Activated CD8-positive, alpha-beta memory T cell treated with anti-CD3 and anti-CD28 coated beads for 24 hours (primary cell): ENCODE data around the gene IL17REL.

ENCODE experiments used
- DNase-seq: peaks from one replicate; pipeline ENCODE4 v3.0.0-alpha.2; 2020

The IL17REL gene

GRCh38 chr22:50020606-50021005, 8.0 kb upstream of the IL17REL start:
- DNase-seq: no peak

- DNase-seq: peak; percentile 77
Measured at GRCh38 chr22:50019316-50019715, 6.8 kb upstream of the IL17REL start.

GRCh38 chr22:50018608-50019285, 6.2 kb upstream of the IL17REL start:
- DNase-seq: no peak

DNA sequence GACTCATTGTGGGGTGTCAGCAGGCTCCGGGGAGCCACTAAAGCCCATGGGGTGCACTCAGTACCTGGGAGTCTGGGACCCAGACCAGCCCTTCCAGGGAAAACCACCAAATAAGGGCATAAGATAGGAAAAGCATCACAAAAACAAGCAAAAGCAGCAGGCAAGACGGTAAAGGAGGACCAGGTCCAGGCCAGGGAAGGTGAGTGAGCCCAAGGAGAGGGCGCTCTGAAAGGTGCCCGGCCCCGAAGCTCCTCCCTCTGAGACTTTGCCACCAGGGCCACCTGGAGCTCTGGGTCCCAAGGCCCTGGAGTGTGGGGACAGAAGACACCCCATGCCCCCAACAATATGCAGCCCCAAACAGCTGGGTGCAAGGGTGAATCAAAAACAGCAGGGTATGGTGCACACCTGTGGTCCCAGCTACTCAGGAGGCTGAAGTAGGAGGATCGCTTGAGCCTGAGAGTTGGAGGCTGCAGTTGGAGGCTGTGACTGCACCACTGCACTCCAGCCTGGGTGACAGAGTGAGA, 5.2 kb upstream of the IL17REL start:
- DNase-seq: no peak

GRCh38 chr22:50016988-50017700, 4.6 kb upstream of the IL17REL start:
- peak; percentile 91 for DNase-seq

- DNase-seq: no peak
Measured at GRCh38 chr22:50016308-50016987, 3.9 kb upstream of the IL17REL start.

DNA sequence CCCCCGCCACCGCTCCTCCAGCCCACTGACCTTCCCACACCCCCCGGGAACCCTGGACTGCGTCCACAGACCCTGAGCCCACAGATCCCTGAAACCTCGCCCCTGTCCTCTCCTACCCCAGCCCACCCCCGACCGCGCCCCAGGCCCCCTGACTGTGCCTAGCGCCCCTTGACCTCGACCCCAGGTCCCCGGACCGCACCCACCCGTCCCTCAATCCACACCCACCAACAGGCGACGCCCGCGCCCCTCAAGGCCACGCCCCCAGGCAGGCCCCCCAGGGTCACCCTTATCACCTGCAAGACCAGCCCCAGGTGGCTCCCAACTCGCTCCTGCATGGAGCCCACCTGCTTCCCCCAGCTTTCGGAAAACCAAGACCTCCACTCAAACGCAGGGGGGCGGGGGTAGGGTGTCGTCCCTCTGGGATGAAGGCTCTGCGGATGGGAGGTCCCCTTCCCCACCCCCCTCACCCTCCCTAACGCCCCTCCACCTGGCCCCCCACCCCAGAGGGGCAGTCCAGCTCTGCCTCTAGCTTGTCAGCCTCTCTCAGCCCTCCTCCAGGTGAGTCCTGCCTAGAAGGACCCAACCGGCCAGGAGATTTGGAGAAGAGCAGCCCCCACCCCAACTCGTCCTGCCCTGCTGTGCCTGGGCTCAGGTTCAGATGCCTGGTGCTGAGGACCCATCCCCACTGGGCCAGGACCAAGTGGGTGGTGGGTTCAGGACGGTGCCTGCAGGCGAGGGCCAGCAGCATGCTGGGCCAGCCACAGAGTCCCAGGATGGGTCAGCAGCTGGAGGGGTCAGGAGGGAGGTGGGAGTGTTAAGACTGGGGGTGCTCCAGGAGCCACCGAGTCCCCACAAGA, 3.1 kb upstream of the IL17REL start:
- DNase-seq: no peak

DNA sequence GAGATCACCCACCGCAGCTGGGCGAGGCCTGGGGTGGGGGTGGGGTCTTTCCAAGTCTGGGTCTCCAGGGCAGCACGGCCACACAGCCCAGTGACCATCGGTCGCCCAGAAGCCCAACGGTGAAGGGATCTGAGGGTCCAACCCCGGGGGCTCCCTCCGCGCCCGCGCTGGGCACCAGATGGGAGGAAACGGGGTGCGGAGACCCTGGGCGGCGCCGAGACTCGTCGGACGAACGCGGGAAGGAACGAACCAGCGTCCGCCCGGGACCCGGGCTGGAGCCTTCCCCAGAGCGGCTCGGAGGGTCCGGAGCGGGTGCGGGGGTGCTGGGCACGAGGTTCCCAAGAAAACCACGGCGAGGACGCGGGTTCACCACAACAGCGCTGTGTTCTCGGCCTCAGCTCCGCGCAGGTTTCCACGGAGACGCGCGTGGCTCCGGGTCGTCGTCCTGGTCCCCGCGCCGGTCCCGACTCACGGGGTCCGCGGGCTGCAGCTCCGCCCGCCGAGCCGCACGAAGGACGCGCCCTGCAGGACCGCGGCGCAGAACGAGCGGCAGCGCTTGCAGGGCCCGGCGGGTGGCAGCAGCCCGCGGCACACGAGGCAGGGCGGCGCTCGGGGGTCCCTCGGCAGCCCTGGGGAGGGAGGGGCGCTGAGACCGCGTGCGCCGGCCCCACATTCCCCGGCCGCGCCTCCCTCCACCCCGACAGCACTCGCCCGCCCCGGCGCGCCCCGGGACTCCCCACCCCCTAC, 2.3 kb upstream of the IL17REL start:
- peak; percentile 64 for DNase-seq

GRCh38 chr22:50014053-50014501, 1.5 kb upstream of the IL17REL start:
- no peak for DNase-seq

DNA sequence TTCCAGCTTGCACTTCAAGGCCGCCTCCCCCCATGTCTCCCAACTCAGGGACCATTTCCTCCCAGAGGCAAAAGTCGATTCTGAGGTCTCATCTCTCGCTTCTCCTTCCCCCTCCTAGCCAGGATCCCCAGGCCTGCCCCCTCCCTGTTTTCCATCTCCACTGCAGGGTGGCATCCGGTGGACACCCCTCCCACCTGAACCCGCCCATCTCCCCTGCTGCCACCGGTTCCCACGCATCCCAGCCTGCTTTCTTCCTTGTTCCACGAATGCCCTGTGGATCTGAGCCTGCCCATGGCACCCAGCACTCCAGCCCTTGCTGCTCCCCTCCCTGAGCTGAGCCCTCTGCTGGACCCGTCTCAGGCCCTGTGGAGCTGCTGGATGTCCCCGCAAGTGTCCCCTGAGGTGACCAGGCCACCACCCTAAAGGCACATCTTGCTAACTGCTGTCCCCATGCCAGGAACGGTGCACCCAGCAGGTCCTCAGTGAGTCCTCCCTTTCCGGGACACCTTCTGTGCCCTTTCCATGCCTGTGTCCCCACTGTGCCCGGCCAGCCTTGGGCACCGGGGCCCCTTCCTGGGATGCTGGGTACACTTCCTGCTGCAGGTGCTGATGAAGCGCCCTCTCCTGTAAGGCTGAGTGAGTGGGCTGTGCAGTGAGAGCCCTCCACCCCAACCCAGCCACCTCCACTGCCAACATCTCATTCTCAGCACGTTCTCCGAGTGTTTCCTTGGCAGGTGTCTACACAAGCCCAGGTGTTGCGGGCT, 936 bp downstream of the IL17REL start:
- peak; percentile 66 for DNase-seq

DNA sequence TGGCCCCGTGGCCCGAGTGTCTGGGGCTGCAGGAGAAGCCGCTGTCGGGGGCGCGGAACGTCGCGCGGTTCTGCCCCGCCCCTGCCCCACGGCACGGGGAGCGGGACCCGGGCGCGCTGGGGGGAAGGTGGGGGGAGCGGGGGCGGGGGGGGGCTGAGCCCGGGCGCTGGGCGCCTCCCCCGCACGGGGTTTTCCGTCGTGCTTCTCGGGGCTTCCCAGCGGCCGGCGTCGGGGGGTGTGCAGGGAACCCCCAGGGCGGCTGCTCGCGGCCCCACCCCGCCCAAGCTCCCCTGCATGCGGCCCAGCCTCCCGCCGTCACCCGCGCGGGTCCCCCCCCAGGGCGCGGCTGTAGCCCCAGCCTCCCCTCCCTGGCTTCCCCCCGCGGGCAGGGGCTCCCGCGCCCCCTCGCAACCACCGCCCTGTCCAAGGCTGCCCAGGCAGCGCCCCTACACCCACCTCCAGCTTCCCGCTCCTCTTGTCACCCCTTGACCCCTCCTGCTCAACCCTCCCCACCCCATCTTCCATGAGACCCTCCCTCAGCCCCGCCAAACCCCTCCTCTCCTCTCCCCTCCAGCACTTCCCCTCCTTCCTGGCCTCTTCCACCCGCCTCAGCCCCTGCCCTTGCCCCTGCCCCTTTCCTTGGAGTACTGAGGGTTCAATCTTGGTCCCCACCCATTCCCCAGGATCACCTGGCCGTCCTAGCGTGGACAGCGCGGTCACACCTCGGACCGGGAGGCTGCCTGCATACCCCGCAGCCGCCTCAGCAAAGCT, 1.7 kb downstream of the IL17REL start:
- DNase-seq: peak; percentile 82

DNA sequence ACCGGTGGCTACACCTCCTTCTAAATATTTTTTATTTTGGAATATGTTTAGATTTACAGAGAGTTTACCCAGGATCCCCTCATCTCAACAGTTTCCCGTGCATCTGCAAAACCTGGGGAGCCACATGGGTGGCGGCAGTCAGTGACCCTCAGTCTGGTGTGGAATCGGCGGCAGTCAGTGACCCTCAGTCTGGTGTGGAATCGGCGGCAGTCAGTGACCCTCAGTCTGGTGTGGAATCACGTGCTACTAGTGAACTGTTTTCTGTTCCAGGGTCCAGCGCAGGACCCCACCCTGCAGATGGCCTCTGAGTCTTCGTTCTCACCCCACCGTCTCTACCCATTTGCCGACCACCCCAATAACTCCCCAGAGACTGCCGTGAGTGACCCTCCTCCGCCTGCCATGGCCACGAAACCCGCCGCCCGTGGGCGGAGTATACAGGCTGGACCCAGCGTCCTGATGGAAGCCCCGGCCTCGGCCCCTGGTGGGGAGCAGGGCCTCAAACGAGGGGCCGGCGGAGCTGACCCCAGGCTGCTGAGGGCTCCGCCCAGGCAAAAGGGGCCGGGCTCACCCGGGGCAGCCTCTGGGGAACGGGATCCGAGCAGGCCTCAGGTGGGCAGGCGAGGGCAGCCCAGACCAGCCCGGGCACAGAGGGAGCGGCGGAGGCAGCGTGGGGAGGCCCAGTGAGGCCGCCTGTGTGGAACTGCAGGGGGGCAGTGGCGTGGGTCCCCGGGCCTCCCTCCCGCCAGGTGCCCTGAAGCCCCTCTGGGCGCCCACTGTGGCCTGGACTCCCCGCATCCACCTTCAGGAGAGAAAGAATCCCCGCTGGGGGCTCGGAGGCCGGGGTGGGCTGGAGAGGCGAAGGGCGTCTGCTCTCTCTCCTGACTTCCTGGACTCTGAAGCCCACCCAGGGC, 2.5 kb downstream of the IL17REL start:
- no peak for DNase-seq

DNA sequence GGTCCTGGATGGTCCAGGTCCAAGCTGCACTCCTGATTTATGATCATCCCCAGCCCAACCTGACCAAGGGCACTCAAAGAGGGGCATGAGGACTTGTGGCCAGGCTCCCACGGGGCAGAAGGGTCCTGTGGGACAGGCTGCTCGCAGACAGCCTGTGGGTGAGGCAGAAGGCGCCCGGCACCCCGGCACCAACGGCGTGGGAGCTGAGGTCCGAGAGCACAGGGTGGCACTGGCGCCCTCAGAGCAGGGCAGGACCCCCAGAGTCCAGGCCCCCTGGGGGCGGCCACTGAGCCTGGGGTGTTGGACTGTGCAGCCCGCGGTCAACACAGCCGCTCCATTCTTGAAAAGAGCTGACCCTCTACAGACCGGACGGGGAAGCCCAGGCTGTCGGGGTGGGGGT, 3.3 kb downstream of the IL17REL start:
- DNase-seq: no peak

DNA sequence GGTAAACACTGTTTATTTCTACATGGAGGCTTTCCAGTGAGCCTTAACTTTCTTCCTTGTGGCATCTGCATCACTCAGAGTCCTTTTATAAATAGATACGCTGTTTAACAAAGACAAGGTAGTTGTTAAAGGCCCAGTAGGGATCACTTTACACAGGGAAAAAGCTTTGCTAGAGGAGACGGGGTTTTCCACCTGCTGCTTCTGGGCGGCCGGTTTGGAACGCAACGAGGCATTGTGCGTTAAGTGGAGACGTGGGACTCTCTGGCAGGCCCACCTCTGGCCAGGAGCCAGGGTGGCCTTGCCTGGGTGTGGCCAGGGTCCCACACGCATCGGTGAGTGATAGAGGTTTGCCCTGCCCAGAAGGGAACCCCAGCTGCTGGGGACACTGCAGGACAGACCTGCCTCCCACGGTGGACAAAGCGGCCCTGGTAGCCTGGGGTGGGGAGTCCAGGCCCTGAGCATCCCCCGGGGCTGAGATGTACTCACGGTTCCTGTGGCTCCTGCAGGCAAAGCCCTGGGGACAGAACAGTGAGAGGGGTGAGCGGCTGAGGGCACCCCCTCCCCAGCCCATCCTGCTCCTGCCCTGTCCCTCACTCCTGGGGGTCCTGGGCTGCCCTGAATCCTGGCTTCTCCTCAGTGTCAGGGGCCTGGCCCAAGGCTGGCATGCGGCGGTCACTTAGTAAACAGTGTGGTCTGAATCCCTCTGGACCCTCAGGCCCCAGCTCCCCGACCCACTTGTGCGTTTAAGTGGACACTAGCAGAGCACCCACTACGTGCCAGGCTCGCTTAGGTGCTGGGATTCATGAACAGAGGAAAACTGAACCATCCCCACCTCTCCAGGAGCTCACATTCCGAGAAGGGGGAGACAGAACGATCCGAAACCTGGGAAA, 4.2 kb downstream of the IL17REL start:
- no peak for DNase-seq

DNA sequence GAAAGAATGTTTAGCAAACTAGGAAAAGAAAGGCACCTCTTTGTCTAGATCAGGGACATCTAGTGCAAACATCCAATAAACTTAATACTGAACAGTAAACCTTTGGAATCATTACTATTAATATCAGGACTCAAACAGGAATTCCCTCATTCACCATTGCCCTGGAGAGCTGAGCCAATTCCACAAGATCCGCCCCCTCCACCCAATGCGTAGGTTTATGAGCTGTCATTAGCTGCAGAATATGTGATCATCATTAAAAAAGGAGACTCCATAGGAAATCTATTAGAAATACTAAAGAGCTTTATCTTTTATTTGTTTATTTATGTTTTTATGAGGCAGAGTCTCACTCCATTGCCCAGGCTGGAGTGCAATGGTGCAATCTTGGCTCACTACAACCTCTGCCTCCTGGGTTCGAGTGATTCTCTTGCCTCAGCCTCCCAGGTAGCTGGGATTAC, 5.5 kb downstream of the IL17REL start:
- DNase-seq: no peak

DNA sequence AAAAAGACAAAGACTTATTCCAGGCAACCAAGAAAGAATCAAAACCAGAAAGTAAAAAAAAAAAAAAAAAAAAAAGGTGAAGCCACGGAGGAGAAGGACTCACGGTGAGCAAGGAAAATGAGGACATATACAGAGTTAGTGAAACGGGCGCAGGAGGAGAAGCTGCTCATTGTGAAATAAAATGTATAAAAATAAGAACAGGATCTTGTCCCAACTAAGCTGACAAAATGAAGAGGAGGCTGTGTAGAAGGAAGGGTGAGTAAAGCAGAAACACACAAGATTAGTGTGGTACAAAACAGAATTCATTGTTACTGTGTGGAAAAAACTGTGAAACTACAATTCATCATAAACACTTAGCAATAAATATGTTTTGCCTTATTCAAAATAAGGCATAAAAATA, 7.6 kb downstream of the IL17REL start:
- DNase-seq: no peak

GRCh38 chr22:50002791-50003190, 9.8 kb downstream of the IL17REL start:
- DNase-seq: no peak
